ENCODE results near the gene G6PC2.
"Not testable (repeated sequence)": the region's sequence is repeated elsewhere in the genome, so short reads cannot be mapped to it uniquely, and the experiment has no call there.

The G6PC2 gene, protein sequence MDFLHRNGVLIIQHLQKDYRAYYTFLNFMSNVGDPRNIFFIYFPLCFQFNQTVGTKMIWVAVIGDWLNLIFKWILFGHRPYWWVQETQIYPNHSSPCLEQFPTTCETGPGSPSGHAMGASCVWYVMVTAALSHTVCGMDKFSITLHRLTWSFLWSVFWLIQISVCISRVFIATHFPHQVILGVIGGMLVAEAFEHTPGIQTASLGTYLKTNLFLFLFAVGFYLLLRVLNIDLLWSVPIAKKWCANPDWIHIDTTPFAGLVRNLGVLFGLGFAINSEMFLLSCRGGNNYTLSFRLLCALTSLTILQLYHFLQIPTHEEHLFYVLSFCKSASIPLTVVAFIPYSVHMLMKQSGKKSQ

DNA sequence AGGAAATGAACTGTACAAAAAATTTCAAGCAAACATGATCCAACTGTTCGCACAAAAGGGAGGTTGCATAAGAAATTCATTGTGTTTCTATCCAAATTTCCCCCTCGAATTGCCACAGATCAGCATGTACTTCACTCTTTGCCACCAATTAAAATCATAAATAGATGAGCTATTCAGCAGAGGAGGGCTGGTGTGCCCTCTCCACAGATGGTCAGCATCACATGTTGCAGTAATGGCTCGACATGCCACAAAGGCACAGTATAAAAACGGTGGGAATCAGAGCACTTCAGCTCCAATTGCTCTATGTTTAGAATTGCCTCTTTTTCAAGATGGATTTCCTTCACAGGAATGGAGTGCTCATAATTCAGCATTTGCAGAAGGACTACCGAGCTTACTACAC lies at the start of gene G6PC2:
Gene G6PC2, plus strand, starts transcription at position 289 of the 400 bp plus-strand sequence. Its CDS starts 41 bp downstream, at position 330.
- no peak for DNase-seq

DNA sequence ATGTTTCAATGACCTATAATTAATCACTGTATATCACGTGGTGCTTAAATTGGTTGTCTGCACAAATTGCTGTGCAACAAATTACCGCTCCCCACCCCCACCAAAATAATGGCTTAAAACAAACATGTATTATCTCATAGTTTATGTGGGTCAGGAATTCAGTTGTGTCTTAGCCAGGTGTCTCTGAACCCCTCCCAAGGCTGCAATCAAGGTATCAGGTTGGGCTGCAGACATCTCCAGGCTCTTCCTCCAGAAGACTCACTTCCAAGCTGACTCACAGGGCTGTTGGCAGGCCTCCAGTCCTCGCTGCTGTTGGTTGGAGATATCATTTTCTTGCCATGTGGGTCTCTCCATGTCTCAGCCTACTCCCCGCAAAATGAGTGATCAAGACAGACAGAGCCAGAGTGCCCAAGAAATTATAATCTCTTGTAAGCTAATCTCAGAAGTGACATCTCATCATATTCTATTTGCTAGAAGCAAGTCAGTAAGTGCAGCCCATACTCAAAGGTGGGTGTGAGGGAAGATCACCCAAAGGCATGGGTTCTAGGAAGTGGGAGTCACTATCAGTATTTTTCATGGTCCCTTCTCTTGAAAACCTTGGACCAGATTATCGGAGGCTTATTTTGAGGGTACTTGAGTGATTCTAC lies 49.3 kb upstream of the G6PC2 start:
- DNase-seq = no peak

DNA sequence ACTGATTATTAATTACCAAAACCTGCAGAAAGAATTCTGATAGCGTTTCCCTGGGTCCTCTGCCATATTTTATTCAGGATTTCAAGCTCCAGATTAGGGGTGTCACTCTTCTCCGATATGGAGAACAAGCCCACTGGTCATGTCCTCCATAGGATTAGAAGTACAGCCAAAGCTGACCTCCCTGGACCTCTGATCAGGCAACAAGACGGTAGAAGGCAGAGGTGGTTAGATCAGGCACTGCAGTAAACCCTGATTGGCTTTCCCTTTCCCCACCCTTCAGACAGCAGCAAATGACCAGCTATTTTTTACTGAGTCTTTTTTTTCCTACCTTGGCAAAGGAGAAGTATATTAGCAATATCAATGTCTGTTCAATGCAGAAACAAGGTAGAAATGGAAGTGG lies 48.6 kb upstream of the G6PC2 start:
- no peak for DNase-seq

DNA sequence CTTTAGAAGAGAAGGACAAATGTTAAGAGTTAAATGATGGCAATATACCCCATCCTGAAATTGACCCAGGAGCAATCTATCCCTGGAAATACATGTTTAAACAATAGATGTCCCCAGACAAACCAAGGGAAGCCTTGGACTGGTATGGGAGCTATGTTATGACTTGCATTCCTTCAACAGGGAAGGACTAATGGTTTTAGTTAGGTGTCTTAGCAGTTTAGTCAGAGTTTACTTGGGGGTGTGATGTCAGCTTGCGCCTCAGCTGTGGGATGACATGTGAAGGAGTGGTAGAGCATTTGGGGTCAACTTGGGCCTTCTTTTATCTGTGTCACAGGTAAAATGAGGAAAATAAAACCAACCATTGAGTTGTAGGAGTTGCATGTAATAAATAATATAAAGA lies 47.6 kb upstream of the G6PC2 start:
- no peak for DNase-seq

DNA sequence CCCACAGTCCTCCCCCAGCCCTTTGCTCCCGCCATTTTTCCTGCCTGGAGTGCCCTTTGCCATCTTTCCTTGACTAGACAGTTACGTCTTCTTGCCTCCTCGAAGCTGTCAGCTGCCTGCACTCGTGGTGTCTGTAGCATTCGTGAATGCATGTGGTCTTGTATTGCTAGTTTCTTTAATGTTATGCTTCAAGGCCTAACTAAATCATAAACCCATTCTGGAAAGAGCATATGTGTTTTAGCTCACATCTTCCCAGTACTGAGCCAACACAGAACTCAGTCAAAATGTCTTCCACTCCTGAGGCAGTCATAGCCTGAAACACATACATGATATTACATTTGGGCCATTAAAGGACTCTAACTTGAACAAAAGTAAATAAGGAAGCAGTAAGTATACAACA lies 46.4 kb upstream of the G6PC2 start:
- no peak for DNase-seq

DNA sequence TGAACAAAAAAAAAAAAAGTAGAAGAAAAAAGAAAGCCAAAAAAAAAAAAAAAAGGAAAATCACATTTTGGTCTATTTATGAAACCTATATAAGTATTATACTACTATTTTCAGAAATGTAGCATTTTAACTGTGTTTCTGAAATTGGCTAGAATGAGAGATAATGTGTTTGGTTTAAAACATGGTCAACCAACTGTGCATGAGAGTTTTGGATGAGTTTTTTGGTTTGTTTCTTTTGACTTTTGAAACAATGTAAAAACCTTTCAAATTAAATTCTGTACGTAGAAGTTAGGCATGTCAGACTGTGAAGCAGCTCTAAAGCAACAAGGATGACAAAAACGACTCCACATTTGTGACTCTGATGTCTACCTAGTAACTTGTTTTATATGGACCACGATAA lies 45.5 kb upstream of the G6PC2 start:
- no peak for DNase-seq

DNA sequence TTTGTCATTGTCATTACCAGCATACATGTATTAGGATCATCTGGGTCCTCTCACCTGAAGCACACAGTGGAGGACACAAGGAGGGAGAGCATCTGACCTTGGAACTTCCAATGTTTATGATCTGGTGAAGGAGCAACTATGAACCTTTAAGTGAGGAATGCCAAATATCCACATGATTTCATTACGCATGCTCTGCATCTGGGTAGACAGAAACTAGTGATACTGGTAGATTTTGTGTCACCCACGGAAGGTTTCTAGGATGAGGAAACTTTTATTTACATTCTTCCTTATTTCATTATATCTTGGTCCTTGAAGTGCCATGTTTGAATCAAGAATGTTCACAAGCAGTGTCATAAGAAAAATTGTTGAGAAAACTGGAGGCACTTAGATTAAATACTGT lies 42.9 kb upstream of the G6PC2 start:
- DNase-seq = no peak

DNA sequence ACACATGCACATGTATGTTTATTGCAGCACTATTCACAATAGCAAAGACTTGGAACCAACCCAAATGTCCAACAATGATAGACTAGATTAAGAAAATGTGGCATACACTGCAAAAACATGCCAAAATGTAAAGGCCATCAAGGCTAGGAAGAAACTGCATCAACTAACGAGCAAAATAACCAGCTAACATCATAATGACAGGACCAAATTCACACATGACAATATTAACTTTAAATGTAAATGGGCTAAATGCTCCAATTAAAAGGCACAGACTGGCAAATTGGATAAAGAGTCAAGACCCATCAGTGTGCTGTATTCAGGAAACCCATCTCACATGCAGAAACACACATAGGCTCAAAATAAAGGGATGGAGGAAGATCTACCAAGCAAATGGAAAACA lies 33.9 kb upstream of the G6PC2 start:
- DNase-seq = not testable (repeated sequence)

DNA sequence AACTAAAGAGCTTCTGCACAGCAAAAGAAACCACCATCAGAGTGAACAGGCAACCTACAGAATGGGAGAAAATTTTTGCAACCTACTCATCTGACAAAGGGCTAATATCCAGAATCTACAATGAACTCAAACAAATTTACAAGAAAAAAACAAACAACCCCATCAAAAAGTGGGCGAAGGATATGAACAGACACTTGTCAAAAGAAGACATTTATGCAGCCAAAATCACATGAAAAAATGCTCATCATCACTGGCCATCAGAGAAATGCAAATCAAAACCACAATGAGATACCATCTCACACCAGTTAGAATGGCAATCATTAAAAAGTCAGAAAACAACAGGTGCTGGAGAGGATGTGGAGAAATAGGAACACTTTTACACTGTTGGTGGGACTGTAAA lies 30.7 kb upstream of the G6PC2 start:
- not testable (repeated sequence) for DNase-seq

DNA sequence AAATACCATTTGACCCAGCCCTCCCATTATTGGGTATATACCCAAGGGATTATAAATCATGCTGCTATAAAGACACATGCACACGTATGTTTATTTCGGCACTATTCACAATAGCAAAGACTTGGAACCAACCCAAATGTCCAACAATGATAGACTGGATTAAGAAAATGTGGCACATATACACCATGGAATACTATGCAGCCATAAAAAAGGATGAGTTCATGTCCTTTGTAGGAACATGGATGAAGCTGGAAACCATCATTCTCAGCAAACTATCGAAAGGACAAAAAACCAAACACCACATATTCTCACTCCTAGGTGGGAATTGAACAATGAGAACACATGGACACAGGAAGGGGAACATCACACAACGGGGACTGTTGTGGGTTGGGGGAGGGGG lies 30.3 kb upstream of the G6PC2 start:
- DNase-seq = not testable (repeated sequence)

DNA sequence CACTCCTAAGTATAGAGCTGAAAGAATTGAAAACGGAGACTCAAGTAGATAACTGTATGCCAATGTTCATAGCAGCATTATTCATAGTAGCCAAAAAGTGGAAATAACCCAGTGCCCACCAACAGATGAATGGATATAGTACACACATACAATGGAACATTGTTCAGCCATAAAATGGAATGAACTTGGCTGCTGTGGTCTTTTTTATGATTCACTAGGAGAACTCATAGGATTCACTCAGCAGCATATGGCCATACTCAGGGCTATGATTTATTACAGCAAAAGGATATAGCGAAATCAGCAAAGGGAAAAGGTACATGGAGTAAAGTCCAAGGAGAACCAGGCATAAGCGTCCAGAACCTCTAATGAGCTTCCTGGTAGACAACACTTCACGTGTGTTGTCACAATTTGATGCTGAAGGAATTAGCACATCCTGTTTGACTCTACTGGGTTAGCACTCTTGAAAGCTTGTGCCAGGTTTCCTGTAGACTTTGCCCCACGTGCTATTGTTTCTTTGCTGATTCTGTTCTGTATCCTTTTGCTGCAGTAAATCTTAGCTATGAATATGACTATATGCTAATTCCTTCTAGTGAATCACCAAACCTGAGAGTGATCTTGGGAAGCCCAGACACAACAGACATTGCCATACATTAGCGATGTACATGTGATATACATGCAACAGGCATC lies 26.6 kb upstream of the G6PC2 start:
- DNase-seq = no peak

DNA sequence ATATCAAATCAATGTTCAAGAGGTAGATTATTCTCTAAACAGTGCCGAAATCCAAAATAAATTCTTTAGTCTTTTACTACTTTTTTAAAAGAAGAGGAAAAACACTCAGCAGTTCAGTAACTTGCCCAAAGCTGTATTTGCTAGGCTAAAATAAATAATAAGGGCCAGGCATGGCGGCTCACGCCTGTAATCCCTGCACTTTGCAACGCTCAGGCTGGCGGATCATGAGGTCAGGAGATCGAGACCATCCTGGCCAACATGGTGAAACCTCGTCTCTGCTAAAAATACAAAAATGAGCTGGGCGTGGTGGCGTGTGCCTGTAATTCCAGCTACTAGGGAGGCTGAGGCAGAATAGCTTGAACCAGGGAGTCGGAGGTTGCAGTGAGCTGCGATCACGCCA lies 18.9 kb upstream of the G6PC2 start:
- not testable (repeated sequence) for DNase-seq

DNA sequence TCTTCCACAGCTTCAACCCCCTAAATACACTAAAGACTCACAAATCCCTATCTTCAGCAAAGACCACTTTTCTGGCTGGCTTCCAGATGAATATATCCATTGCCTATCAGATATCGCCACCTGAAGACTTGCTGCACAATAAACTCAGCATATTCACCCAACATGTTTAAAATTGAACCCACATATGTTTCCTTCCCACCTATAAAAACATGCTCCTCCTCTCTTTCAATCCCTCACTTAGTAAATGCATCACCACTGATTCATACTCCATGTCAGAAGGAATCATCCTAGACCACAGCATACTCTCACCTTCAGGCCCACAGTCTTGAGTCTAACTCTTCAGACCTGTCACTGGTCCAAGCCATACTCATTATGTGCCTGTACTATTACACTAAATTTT lies 16.1 kb upstream of the G6PC2 start:
- no peak for DNase-seq

DNA sequence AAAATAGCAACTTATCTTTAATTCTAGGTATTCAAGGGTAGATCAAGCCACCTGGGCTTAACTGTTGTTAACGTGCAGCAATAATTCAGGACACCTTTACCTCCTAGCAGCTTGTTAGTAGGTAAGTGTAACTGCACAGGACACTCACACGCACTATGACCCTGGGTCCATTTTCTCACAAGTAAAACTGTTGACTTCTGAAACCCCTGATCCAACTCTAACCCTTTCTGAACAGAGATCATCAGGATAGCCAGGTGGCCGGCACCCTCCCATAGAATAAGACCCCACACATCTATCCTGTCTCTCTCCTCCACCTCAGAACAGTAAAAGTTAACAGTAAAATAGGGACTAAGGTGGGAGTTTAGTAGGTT lies 11.5 kb upstream of the G6PC2 start:
- no peak for DNase-seq

DNA sequence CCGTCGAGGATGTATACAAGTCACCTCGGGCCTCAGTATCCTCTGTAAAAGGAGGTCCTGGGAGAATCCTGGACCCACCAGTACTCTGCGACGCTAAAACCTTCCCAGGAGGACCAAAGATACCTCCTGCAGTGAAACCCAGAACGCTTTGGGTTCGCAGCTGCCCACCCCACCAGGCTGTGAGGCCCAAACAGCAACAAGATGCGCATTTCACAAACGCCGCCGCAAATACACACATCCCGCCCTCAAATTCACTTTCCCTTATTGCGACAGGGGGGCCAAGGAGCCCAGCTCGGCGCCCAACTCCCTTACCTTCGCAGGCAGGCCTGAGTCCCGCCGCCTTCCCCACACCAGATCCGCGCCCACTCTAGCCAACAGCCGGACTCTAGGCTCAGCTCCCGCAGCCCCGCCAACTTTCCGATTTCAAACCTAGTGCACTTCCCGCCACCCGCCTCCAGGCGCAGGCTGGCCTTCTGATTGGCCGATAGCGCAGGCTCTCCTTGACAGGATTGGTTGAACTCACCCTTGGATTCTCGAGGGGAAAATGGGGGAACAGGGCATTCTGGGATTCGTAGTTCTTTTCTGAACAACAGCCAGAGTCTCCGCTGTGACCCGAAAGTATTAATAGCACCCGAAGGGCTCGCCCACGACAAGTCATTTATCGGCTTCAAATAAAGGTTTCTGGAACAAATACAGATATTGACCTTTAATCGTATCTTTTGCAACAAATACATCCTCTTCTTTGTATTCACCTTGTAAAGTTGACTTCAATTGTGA lies 10.9 kb upstream of the G6PC2 start, which contains the start of gene SPC25:
Gene SPC25, minus strand, starts transcription at position 425 of the 777 bp plus-strand sequence. CDS start 911 bp downstream, outside the sequence.
- DNase-seq = peak; percentile 85 to 88

DNA sequence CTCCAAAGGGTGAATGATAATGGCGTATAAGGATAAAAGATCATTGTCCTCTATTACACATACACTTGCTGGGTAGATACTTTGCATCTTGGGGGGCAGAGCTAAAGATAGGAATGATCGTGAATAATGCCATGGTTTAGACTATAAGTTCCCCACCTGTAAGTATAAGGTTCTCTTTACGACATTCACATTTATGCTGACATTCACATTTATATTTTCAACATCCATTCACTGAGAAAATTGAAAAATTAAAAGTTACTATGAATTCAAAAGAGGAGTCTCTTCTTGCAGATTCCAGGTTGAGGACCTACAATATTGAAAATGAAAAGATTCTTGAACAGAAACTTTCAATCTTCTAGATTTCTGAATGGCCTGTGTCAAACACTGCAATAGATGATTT lies 8.8 kb upstream of the G6PC2 start:
- no peak for DNase-seq

DNA sequence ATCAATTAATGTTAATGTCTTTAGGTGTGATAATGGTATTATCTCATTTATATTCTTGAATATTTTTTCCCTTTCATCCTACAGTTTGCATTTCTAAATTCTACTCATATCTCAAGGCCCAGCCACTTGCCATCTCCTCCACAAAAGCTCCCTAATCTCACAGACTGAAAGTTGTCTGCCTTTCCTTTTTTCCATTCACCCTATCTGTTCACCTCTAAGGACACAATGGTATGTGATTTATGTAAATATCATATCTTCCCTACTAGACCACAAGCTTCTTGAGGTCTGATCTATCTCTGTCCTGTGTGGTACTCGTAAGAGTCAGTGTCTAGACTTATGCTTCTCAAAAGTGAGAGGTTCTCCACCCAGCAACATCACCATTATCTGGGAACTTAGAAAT lies 7.0 kb upstream of the G6PC2 start:
- DNase-seq = no peak

DNA sequence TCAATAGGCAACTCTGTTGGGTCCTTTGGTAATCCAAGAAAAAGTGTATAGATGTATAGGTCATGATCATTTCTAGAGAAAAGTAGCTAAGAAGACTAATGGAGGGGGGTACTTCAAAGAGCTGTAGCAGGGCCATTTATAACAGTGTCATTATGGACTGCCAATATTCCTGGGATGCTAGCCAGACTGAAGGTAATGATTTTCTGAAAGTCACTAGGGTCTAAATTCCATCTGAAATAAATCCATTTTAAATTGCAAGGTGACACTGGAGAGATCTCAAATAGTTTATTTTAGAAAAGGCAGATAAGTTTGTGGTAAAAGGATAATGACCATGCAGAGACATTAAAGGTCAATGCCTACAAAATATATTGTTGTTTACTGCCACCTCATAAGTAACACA lies 6.4 kb upstream of the G6PC2 start:
- no peak for DNase-seq

DNA sequence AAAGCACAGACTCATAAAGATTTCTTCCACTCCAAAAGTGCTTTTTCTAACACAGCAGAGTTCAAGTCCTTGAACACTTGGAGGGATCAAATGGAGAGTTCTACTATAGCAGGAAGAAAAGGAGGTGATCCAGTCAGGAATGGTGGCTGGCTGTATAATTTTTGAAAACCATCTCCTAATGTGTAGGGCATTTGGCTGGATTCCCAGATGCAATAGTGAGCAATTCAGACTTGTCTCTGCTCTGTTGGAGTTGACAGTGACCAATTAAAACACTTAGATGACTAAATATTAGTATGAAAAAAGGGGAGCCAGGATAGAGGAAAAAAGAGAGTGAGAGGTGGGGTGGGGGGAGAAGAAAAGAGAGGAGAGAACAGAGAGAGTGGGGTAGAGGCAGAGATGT lies 5.3 kb upstream of the G6PC2 start:
- no peak for DNase-seq

DNA sequence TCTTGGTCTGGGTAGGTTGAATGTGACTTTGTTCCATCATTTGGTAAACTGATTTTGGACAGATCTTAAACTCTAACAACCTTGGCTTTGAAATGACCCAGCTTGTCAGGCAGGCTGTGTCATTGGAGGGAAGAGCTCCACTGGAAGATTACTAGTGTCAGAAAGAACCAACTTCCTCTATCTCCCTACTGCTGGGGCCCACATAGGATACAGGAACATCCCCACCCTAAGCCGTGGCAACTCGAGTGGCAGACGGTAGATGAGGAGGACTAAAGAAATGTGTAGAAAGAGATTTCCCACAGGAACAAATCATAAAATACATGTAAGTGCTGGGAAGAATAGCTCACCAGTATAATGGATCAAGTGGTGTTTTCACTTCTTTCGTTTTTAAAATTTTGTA lies 4.3 kb upstream of the G6PC2 start:
- DNase-seq = no peak

DNA sequence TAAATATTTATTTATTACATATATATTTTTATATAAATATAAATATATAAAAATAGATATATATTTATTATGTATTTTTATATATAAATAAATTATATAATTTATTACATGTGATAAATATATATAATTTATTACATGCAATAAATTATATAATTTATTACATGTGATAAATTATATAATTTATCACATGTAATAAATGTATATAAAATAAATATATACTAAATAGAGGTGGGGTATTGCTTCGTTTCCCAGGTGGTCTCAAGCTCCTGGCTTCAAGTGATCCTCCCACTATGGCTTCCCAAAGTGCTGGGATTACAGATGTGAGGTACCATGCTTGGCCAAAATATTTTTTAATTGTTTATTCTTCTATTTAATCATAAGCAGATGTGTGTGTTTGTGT lies 3.6 kb upstream of the G6PC2 start:
- DNase-seq = no peak

DNA sequence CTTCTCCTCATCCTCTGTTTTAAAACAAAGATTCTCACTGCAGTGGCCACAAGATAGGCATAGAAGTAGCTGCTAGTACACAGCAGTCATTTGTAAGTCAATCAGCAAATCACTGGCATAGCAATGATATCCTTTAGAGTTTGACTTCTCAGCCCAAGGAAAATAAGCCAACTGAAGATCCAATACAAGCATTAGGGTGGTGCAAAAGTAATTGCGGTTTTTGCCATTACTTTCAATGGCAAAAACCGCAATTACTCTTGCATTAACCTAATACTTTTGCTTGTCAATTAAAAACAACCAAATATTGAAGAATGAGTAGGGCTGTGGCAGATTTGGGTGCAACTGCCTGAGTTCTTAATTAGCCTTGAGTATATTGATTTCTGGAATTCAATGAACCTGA lies 2.8 kb downstream of the G6PC2 start:
- no peak for DNase-seq

DNA sequence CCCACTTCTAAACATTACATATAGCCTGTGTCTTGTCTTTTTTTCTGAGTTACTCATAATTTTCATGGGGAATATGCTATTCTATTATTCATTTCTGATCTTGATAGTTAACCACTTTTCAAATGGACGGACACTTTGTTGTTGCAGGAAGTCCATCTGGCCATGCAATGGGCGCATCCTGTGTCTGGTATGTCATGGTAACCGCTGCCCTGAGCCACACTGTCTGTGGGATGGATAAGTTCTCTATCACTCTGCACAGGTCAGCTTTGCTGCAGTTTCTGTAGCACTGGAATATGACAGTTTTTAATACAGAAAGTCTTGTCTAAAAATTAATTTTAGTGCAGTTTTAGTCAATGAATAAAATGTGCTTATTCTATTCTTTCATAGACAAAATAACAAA lies 3.3 kb downstream of the G6PC2 start:
- DNase-seq = no peak

All from stimulated activated CD4-positive, alpha-beta T cell treated with anti-CD3 and anti-CD28 coated beads, Interleukin-2, amount 100 ng/mL, for 24 hours (primary cell).